Hindlimb muscle (tissue), 1 donor: Measurements from ENCODE around the gene SLAMF8. TPM values are rescaled to one million over a fixed set of nuclear protein-coding genes. Genes with fewer than 3 reads are reported as not detected.
A peak's percentile ranks its signal among the peaks of the same experiment; 100 is the strongest.

Experiments
- DNase-seq: peaks from one replicate; pipeline ENCODE4 v3.0.0-alpha.2; 2013
- polyA plus RNA-seq: library from polyadenylated mRNA; unstranded; fragments of 120-200 nt; gene quantifications from one replicate; pipeline ENCODE4 v1.2.1, GENCODE V29; 2013; ENCODE audit not compliant: insufficient read length

Gene SLAMF8
- polyA plus RNA-seq, 1 donor = 0.45 TPM

DNA sequence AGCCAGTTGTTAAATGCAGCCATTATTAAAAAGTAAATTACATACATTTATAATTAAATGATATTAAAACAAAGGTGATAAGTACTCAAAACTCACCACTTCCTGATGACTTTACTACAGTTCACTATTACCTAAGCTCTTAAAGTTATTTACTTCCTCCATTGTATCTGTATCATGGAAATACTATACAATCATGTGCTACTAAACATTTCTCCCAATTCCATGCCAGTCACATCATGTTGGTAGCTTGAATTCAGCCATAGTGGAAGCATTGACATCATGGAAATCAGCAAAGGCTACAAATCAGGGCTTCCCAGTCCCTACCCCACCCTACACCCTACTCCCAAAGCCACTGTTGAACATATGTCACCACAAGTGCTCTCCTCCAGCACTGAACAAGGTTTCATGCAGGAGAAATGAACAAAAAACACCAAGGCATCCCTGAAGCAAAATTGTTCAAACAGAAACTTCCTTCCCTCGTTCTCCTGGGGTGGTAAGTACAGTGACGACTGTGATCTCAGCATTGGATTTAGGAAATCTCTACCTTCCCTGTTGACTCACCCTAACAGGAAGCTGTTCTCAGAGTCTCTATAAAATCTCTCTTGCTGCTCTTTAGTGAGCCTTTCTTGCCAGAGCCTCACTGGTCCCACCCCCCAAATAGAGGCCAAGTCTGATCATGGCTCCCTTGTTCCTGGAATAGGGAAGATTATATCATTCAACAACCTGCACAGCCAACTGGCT, 23.1 kb downstream of the SLAMF8 start:
- DNase-seq = no peak

GRCh38 chr1:159851407-159851806, 24.7 kb downstream of the SLAMF8 start:
- DNase-seq = no peak

DNA sequence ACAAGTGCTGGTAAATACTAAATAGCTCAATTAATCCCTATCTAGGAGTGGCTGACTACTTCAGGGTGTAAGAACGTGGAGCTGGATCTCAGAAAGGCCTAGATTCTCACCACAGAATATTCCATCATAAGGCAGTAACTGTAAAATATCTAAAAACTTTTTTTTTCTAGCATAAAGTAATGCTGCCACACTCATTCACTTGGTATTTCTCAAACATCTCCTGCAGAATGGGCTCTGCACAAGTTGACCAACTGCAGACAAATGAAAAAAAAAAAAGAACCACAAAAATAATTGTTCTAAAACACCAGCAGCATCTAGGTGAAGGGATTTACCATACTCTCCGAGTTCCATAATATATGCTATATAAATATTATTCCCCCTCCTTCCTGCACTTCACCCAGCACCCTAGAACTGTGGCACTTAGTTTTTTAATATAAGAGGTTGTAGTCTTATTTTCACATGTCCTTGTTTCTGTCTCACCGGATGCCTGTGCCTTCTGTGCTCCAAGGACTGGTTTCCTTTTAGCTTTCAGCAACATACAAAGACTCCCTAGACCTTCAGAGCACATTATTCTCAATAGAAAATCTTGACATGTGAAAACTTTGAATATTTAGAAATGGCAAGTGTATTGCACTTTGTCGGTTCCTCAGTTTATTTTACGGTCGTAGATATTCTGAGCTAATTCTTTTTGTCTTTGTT, 26.9 kb downstream of the SLAMF8 start:
- no peak for DNase-seq

DNA sequence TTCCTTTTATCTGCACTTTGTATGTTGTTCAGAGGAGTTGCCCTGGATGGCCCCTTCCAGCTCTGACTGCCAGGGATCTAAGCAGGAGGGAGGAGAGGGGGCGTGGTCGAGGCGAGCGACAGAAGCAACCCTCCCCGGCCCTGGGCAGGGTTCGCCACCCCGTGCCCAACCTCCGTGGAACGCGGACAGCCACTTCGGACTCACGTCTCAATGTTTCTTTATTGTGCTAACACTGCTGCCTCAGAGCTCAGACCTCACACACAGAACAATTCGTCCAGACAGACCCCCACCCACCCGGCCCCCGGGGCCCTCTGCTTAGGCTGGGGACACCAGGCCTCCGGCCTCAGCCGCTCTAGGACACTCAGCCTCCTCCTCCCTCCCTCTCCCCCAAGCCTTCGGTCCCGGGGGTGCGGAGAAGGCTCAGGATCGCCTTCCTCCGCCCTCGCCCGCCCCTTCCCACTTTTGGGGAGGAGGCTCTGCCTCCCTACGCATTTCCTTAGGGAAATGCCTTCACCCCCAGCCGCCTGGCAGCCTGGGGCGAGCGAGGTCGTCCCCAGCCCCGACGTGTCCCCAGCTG, 27.5 kb downstream of the SLAMF8 start:
- peak; percentile 65 for DNase-seq

- peak; percentile 87 for DNase-seq
These were observed 28.1 kb downstream of the SLAMF8 start for GRCh38 chr1:159854693-159855192.

- DNase-seq = no peak
These were observed 29.0 kb downstream of the SLAMF8 start for GRCh38 chr1:159855709-159856108.

DNA sequence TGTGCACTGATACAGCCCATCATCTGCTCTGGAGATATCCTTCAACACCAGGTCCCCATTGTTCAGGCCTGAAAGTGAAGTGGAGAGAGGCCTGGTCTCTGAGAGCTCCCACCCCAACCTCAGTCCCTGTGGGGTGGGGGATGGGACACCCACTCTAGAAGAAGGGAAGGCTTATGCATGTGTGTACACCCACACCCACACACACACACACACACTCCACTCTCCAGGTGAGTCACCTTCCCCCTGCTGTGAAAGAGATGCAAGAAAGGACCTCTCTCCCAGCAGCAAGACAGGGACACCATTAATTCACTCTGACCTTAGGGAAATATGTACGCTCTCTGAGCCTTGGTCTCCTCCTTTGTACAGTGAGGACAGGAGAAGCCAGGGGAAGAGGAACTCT, 29.9 kb downstream of the SLAMF8 start:
- DNase-seq = no peak

DNA sequence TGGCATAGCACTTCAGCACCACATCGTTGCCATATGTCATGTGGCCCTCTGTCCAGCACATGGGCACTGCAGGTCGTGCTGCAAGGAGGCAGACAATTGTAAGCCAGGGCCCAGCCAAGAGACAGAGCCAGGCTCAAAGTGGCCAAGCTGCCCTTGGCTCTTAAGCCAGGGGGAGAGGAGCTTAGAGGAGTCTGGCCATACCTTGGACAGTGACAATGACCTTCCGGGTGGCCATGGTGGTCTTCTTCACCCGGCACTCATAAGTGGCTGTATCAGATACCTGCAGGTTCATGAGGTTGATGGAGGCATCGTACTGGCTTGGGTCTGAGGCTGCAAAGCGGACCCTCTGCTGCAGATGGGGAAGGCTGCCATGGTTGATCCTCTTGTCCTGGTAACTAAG, 31.2 kb downstream of the SLAMF8 start:
- DNase-seq = no peak

- no peak for DNase-seq
These were observed 33.2 kb downstream of the SLAMF8 start for GRCh38 chr1:159859767-159860322.

GRCh38 chr1:159860456-159860855, 33.8 kb downstream of the SLAMF8 start:
- DNase-seq = no peak

DNA sequence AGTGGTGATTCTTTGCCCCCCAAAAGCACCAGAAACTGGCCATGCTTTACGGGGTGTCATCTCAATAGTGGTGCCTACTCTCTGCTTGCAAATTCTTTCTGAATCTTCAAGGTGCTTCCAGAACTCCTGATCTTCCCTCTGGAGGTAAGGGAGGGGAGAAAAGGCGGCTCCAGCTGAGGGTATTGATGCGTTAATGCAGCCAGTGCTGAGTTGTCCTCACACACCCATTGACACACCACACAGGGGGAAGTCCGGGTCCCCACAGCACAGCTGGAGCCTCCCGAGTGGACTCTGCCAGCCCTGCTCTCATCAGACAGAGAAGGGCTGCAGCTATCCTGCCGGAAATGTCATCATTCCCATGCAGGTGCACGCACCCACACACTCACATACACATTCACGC, 34.5 kb downstream of the SLAMF8 start:
- DNase-seq = no peak

- no peak for DNase-seq
These were observed 35.4 kb downstream of the SLAMF8 start for GRCh38 chr1:159862031-159862430.

GRCh38 chr1:159862557-159862956, 35.9 kb downstream of the SLAMF8 start, which contains the start of gene VSIG8:
Gene VSIG8, minus strand, starts transcription at chr1:159862657. Its CDS starts 136 bp downstream, at chr1:159862521.
- no peak for DNase-seq

DNA sequence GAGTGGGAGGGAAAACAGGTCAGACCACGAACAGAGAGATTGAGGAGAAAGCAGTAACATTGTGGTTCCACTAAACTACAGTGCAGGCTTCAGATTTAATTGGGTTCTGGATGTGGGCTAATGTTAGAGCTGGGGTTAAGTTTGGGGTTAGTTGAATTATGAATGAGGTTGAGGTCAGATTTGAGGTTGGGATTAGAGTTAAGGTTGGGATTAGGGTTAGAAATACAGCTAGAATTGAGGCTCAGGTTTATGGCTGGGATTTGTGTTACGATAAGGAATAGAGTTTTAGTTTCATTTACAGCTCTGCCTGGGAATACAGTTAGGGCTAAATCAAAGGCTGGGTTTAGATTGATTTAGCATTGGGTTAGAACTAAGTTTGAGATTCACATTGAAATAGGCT, 37.6 kb downstream of the SLAMF8 start:
- no peak for DNase-seq

GRCh38 chr1:159866066-159866465, 39.4 kb downstream of the SLAMF8 start:
- DNase-seq = no peak

DNA sequence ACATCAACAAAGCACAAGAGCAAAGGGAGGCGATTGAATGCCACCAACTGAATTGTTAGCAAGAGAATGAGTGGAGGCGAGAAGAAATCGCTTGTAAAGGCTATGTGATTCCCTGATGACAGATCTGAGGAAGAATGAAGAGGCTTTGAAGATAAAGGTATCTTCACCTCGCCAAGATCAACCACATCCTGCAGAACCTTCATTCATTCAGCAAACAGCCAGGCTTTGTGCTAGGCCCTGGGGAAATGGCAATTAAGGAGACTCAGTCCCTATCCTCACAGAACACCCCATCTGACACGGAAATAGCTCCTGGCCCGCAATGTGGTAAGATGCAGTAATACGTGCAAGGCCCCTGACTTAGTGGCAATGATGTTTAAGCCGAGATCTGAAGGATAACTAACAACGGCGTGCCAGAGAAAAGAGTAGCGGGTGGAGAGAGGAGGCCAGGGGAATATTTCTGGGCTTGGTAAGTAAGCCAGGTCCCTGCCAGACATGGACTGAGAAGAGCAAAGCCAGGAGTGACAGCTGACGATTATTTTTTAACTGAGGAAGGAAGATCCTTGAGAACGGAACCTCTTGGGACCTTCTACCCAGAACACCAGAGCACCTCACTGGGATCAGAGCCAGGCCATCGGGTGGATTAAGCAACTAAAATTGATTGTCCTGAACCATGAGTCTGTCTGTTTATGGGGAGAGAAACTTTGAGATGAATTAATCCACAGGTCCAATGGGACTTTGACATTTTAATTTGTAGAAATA, 40.4 kb downstream of the SLAMF8 start:
- DNase-seq = no peak

DNA sequence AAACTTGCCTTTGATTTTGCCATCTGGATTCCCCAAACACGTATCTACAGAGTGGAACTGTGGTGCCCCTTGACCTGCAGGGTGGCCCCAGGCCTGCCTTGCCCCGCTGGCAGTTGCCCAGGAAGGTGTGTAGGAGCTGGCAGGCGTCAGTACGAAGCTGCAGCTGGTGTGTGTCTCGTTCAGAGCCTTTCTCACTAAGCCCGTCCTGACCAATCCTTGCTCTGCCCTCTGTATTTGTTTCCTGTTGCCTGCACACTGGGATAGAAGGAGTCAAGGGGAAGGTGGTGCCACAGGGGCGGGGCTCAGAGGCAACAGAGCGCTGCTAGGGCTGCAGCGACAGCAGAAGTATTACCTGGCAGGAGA, 41.0 kb downstream of the SLAMF8 start:
- DNase-seq = peak; percentile 17

GRCh38 chr1:159868766-159869165, 42.1 kb downstream of the SLAMF8 start:
- DNase-seq = no peak

DNA sequence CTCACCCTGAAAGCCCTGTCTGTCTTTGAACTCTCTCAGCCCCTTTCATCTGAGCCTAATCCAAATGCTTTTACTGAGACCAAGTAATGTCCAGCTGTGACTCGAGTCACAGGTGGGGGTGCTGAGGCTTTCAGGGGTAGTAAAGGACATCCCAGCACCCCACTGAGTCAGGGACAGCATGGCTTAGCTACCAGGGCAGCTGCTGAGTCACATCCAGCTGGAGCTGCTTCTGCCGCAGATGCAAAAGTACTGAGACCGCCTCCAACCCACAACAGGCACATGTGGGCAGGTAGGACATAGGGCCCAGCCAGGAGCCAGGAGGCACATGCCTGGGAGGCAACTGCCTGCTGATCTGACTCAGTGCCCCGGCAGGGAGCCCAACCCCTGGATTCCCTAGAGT, 42.5 kb downstream of the SLAMF8 start:
- no peak for DNase-seq

DNA sequence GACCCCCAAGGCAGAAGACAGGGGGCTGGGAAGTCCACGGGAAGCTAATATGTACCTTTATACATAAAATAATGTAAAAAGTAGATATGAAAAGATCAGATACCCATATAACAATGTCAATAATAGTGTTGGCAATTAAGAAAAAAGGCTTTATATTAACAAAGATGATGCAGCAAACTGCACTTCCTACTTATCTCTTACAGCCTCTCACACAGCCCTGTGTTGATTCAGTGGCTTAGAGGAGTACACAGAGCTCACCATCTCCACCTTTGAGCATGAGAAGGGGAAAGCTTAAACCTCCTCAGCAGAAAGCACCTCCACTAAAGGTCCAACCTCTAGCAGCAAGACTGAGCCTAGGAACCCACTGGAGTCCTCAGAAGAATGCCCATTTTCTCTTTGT, 42.9 kb downstream of the SLAMF8 start:
- no peak for DNase-seq

- no peak for DNase-seq
These were observed 44.0 kb downstream of the SLAMF8 start for GRCh38 chr1:159870704-159871103.

DNA sequence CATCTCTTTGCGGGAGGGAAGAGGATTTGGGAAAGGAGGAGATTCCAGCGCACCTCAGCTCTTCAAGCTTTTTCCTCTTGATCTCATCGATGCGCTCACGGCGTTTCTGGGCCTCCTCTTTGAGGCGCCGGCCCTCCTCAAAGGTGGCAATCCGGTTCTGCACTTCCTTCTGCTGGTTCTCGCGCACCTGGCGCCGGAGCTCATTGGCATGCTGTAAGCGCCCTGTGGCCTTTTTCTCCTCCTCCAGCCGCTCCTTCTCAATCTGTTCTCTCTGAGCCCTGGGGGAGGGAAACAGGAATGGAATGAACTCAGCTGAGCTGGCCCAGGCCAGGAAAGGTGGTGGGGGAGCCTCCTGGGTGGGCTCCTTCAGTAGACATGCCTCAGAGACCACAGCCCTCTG, 46.2 kb downstream of the SLAMF8 start:
- no peak for DNase-seq
